Activated T-cell treated with anti-CD3 and anti-CD28 coated beads, Interleukin-2, amount 50 U/mL, for 24 hours (primary cell): ENCODE data around the gene CYP3A4.

Source experiments
- DNase-seq: peaks from one replicate; pipeline ENCODE4 v3.0.0-alpha.2; 2020
- H3K27ac Mint-ChIP-seq: 2 replicates; pipeline ENCODE4 v1.8.0; 2020; ENCODE audit warnings: mild to moderate bottlenecking, mixed read lengths
- H3K27me3 Mint-ChIP-seq: 2 replicates; pipeline ENCODE4 v1.8.0; 2020; ENCODE audit warnings: mixed read lengths
- H3K36me3 Mint-ChIP-seq: 2 replicates; pipeline ENCODE4 v1.8.0; 2020; ENCODE audit warnings: low read depth, mixed read lengths
- H3K4me1 Mint-ChIP-seq: 2 replicates; pipeline ENCODE4 v1.8.0; 2020; ENCODE audit warnings: low read depth, mixed read lengths
- H3K4me3 Mint-ChIP-seq: 2 replicates; pipeline ENCODE4 v1.8.0; 2020; ENCODE audit warnings: mild to moderate bottlenecking, moderate library complexity, mixed read lengths
- H3K9me3 Mint-ChIP-seq: 2 replicates; pipeline ENCODE4 v1.8.0; 2020; ENCODE audit warnings: mixed read lengths

Gene CYP3A4

GRCh38 chr7:99784007-99784406 lies at the start of gene CYP3A4:
CYP3A4 (minus strand) TSS chr7:99784184; CDS start chr7:99784081, 103 bp downstream.
- no peak for DNase-seq
- no peaks in the 10 kb centered on the region for H3K9me3 Mint-ChIP-seq
- H3K36me3 Mint-ChIP-seq, result no peaks in the 10 kb centered on the region
- H3K27me3 Mint-ChIP-seq, result peaks cover 18% of the 10 kb centered on the region
- H3K4me1 Mint-ChIP-seq, result peaks cover 34% of the 10 kb centered on the region
- H3K27ac Mint-ChIP-seq, result no peak within 1 kb of the TSS
- no peak within 1 kb of the TSS for H3K4me3 Mint-ChIP-seq

- Mint-ChIP-seq H3K9me3 (no peaks in the 10 kb centered on the region), H3K27me3 (no peaks in the 10 kb centered on the region), H3K4me3 (no peak overlapping the region), H3K36me3 (no peaks in the 10 kb centered on the region), H3K4me1 (peaks cover 9% of the 10 kb centered on the region), H3K27ac (no peak overlapping the region)
- DNase-seq, result no peak
Measured at GRCh38 chr7:99833289-99833877, 49.4 kb upstream of the CYP3A4 start.

- Mint-ChIP-seq H3K9me3 (no peaks in the 10 kb centered on the region), H3K36me3 (no peaks in the 10 kb centered on the region), H3K4me1 (no peaks in the 10 kb centered on the region), H3K27me3 (no peaks in the 10 kb centered on the region), H3K27ac (no peak overlapping the region), H3K4me3 (no peak overlapping the region)
- no peak for DNase-seq
Measured at GRCh38 chr7:99831595-99831994, 47.6 kb upstream of the CYP3A4 start.

GRCh38 chr7:99829524-99830160 lies 45.7 kb upstream of the CYP3A4 start:
- no peak for DNase-seq
- Mint-ChIP-seq H3K36me3 (no peaks in the 10 kb centered on the region), H3K27me3 (no peaks in the 10 kb centered on the region), H3K4me1 (no peaks in the 10 kb centered on the region), H3K4me3 (no peak overlapping the region), H3K27ac (no peak overlapping the region), H3K9me3 (no peaks in the 10 kb centered on the region)

- H3K9me3 Mint-ChIP-seq, result no peaks in the 10 kb centered on the region
- no peak overlapping the region for H3K27ac Mint-ChIP-seq
- H3K36me3 Mint-ChIP-seq, result no peaks in the 10 kb centered on the region
- no peaks in the 10 kb centered on the region for H3K4me1 Mint-ChIP-seq
- no peak overlapping the region for H3K4me3 Mint-ChIP-seq
- H3K27me3 Mint-ChIP-seq, result no peaks in the 10 kb centered on the region
- no peak for DNase-seq
Measured at GRCh38 chr7:99828811-99829210, 44.8 kb upstream of the CYP3A4 start.

GRCh38 chr7:99827040-99827778 lies 43.2 kb upstream of the CYP3A4 start:
- H3K27me3 Mint-ChIP-seq, result no peaks in the 10 kb centered on the region
- H3K27ac Mint-ChIP-seq, result no peak overlapping the region
- H3K36me3 Mint-ChIP-seq, result no peaks in the 10 kb centered on the region
- no peaks in the 10 kb centered on the region for H3K9me3 Mint-ChIP-seq
- DNase-seq, result no peak
- no peak overlapping the region for H3K4me3 Mint-ChIP-seq
- no peaks in the 10 kb centered on the region for H3K4me1 Mint-ChIP-seq

- Mint-ChIP-seq H3K4me3 (no peak overlapping the region), H3K9me3 (no peaks in the 10 kb centered on the region), H3K27ac (no peak overlapping the region), H3K4me1 (no peaks in the 10 kb centered on the region), H3K36me3 (no peaks in the 10 kb centered on the region), H3K27me3 (peaks cover 4% of the 10 kb centered on the region)
- DNase-seq, result no peak
Measured at GRCh38 chr7:99825873-99826272, 41.9 kb upstream of the CYP3A4 start.

- no peaks in the 10 kb centered on the region for H3K4me1 Mint-ChIP-seq
- H3K27ac Mint-ChIP-seq, result no peak overlapping the region
- peaks cover 4% of the 10 kb centered on the region for H3K27me3 Mint-ChIP-seq
- DNase-seq, result no peak
- no peaks in the 10 kb centered on the region for H3K36me3 Mint-ChIP-seq
- H3K4me3 Mint-ChIP-seq, result no peak overlapping the region
- no peaks in the 10 kb centered on the region for H3K9me3 Mint-ChIP-seq
Measured at GRCh38 chr7:99825452-99825851, 41.5 kb upstream of the CYP3A4 start.

- Mint-ChIP-seq H3K4me3 (no peak overlapping the region), H3K9me3 (no peaks in the 10 kb centered on the region), H3K27me3 (peaks cover 4% of the 10 kb centered on the region), H3K36me3 (no peaks in the 10 kb centered on the region), H3K4me1 (no peaks in the 10 kb centered on the region), H3K27ac (no peak overlapping the region)
- DNase-seq, result no peak
Measured at GRCh38 chr7:99824091-99824490, 40.1 kb upstream of the CYP3A4 start.

GRCh38 chr7:99822731-99823718 lies 39.0 kb upstream of the CYP3A4 start:
- Mint-ChIP-seq H3K4me1 (no peaks in the 10 kb centered on the region), H3K27me3 (peaks cover 4% of the 10 kb centered on the region), H3K9me3 (no peaks in the 10 kb centered on the region), H3K36me3 (no peaks in the 10 kb centered on the region), H3K4me3 (no peak overlapping the region), H3K27ac (no peak overlapping the region)
- DNase-seq, result no peak

- no peak overlapping the region for H3K27ac Mint-ChIP-seq
- H3K4me3 Mint-ChIP-seq, result no peak overlapping the region
- no peaks in the 10 kb centered on the region for H3K9me3 Mint-ChIP-seq
- DNase-seq, result no peak
- H3K4me1 Mint-ChIP-seq, result no peaks in the 10 kb centered on the region
- peaks cover 10% of the 10 kb centered on the region for H3K27me3 Mint-ChIP-seq
- no peaks in the 10 kb centered on the region for H3K36me3 Mint-ChIP-seq
Measured at GRCh38 chr7:99820408-99821027, 36.5 kb upstream of the CYP3A4 start.

GRCh38 chr7:99808766-99809165 lies 24.8 kb upstream of the CYP3A4 start:
- no peak for DNase-seq
- H3K4me3 Mint-ChIP-seq, result no peak overlapping the region
- peaks cover 34% of the 10 kb centered on the region for H3K27me3 Mint-ChIP-seq
- no peak overlapping the region for H3K27ac Mint-ChIP-seq
- peaks cover 8% of the 10 kb centered on the region for H3K9me3 Mint-ChIP-seq
- no peaks in the 10 kb centered on the region for H3K36me3 Mint-ChIP-seq
- H3K4me1 Mint-ChIP-seq, result no peaks in the 10 kb centered on the region

GRCh38 chr7:99806839-99807478 lies 23.0 kb upstream of the CYP3A4 start:
- Mint-ChIP-seq H3K4me3 (no peak overlapping the region), H3K27ac (no peak overlapping the region), H3K9me3 (peaks cover 8% of the 10 kb centered on the region), H3K27me3 (peaks cover 48% of the 10 kb centered on the region), H3K4me1 (no peaks in the 10 kb centered on the region), H3K36me3 (no peaks in the 10 kb centered on the region)
- DNase-seq, result no peak

GRCh38 chr7:99805641-99806040 lies 21.7 kb upstream of the CYP3A4 start:
- no peak for DNase-seq
- Mint-ChIP-seq H3K4me1 (no peaks in the 10 kb centered on the region), H3K4me3 (no peak overlapping the region), H3K27me3 (peaks cover 58% of the 10 kb centered on the region), H3K27ac (no peak overlapping the region), H3K9me3 (peaks cover 8% of the 10 kb centered on the region), H3K36me3 (no peaks in the 10 kb centered on the region)
